Astrocyte (in vitro differentiated cells and primary cell): ENCODE data around the gene OSBPL3.

Experiments
- EZH2 ChIP-seq: IDR thresholded peaks from 2 replicates; pipeline ENCODE4 v1.6.1; 2012; ENCODE audit warnings: mild to moderate bottlenecking, low read length, inconsistent platforms; ENCODE audit not compliant: insufficient read depth
- TF ChIP-seq, protein P1 (sequence below): IDR thresholded peaks from 2 replicates; pipeline ENCODE4 v1.5.1; 2011; ENCODE audit warnings: low read depth, mild to moderate bottlenecking, inconsistent platforms, low read length, moderate library complexity; ENCODE audit not compliant: insufficient read depth

DNA sequence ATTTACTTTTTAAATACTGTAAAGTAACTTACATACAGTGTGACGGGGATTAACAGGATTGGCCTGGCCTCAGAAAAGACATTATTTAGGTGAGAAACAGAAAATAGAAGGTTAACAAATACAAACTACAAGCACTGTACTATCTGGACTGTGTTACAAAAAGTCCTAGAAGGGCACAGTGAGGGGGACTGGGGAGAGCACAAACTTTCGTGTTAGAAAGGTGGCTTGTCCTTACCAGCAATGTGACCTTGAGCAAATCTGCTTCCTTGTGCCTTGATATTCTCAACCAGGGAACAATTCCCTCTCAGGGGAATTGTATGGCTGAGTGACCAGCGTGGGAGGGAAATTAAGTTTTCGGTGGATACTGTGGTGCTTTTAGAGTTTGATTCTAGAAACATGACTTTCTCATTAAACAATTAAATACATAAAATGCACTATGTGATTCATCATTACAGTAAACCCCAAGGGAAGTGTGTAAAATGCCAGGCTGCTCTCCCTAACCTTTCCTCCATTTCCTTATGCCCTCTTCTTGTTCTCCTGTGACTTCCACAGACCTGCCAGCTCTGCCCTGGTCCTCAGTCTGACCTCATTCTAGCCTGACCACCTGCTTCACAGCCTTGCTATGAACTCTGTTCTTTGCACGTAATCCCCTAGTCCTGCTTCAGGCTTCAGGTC lies 57.7 kb downstream of the OSBPL3 start:
- TF ChIP-seq, protein P1, sequence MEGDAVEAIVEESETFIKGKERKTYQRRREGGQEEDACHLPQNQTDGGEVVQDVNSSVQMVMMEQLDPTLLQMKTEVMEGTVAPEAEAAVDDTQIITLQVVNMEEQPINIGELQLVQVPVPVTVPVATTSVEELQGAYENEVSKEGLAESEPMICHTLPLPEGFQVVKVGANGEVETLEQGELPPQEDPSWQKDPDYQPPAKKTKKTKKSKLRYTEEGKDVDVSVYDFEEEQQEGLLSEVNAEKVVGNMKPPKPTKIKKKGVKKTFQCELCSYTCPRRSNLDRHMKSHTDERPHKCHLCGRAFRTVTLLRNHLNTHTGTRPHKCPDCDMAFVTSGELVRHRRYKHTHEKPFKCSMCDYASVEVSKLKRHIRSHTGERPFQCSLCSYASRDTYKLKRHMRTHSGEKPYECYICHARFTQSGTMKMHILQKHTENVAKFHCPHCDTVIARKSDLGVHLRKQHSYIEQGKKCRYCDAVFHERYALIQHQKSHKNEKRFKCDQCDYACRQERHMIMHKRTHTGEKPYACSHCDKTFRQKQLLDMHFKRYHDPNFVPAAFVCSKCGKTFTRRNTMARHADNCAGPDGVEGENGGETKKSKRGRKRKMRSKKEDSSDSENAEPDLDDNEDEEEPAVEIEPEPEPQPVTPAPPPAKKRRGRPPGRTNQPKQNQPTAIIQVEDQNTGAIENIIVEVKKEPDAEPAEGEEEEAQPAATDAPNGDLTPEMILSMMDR, result no peak
- no peak for TF ChIP-seq EZH2
